Activated naive CD8-positive, alpha-beta T cell (primary cell): ENCODE data around the gene FES.
"Not testable (repeated sequence)": the region's sequence is repeated elsewhere in the genome, so short reads cannot be mapped to it uniquely, and the experiment has no call there.

Experiments used
- H3K27ac Mint-ChIP-seq: one replicate; pipeline ENCODE4 v1.8.0; 2021; ENCODE audit warnings: mixed read lengths
- H3K27me3 Mint-ChIP-seq: one replicate; pipeline ENCODE4 v1.8.0; 2021; ENCODE audit warnings: mixed read lengths
- H3K36me3 Mint-ChIP-seq: one replicate; pipeline ENCODE4 v1.8.0; 2021; ENCODE audit warnings: mixed read lengths
- H3K4me1 Mint-ChIP-seq: one replicate; pipeline ENCODE4 v1.8.0; 2021; ENCODE audit warnings: low read depth, mixed read lengths
- H3K4me3 Mint-ChIP-seq: one replicate; pipeline ENCODE4 v1.8.0; 2021; ENCODE audit warnings: mild to moderate bottlenecking, mixed read lengths
- H3K9me3 Mint-ChIP-seq: one replicate; pipeline ENCODE4 v1.8.0; 2021; ENCODE audit warnings: low read depth, mixed read lengths

The FES gene

GRCh38 chr15:90889736-90890456, 5.6 kb downstream of the FES start:
- Mint-ChIP-seq H3K27ac (no peak overlapping the region), H3K27me3 (peaks cover 2% of the 10 kb centered on the region), H3K36me3 (no peaks in the 10 kb centered on the region), H3K9me3 (no peaks in the 10 kb centered on the region), H3K4me3 (no peak overlapping the region), H3K4me1 (peaks cover 4% of the 10 kb centered on the region)

DNA sequence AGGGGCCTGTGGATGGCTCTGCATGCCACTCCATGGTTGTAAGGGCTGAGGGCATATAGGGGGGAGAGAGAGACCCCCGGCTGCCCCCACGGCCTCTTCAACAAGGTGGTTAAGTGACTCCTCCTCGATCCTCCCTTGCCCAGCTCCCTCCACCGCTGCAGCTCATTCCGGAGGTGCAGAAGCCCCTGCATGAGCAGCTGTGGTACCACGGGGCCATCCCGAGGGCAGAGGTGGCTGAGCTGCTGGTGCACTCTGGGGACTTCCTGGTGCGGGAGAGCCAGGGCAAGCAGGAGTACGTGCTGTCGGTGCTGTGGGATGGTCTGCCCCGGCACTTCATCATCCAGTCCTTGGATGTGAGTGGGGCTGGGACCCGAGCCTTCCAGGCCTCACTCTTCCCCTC, 6.5 kb downstream of the FES start:
- H3K36me3 Mint-ChIP-seq: no peaks in the 10 kb centered on the region
- no peak overlapping the region for H3K27ac Mint-ChIP-seq
- H3K27me3 Mint-ChIP-seq: peaks cover 2% of the 10 kb centered on the region
- H3K4me3 Mint-ChIP-seq: no peak overlapping the region
- no peaks in the 10 kb centered on the region for H3K9me3 Mint-ChIP-seq
- peaks cover 3% of the 10 kb centered on the region for H3K4me1 Mint-ChIP-seq

DNA sequence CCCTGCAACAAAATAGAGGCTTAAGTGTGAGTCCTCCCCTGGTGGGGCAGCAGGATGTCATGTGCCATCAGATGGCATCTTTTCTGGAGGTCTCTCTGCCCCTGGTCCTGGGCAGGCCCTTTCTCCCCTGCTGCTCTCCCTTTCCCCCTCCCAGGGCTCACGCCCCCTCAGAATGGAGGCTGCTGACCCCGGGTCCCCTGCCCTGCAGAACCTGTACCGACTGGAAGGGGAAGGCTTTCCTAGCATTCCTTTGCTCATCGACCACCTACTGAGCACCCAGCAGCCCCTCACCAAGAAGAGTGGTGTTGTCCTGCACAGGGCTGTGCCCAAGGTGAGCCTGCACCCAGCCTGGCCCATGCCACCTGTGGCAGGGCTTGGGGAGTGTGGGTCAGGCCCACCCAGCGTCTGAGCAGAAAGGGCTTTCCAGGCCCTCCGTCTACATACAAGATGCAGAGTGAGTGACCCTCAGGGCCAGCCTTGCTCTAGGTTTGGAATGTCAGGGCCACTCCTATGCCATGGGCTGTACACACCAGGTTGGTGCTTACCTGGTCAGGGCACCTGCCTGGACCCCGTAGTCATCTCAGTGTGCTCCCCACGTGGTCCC, 7.1 kb downstream of the FES start:
- Mint-ChIP-seq H3K36me3 (no peaks in the 10 kb centered on the region), H3K27me3 (peaks cover 2% of the 10 kb centered on the region), H3K27ac (no peak overlapping the region), H3K9me3 (no peaks in the 10 kb centered on the region), H3K4me3 (no peak overlapping the region), H3K4me1 (no peaks in the 10 kb centered on the region)

DNA sequence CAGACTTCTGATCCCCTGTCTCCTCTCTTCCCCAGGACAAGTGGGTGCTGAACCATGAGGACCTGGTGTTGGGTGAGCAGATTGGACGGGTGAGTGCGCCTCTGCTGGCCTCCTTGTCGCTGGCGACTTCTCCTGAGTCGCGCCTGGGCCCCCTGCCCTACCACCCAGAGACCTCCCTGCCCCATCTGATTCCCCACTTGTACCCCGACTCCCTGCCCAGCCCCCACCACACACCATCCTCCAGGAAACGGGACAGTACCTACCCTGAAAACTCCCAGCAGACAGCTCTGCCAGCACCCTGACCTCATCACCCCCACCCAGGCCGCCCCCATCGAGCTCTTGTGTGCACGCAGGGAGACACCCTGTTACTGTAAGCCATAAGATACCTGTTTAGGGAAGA, 7.7 kb downstream of the FES start:
- H3K27ac Mint-ChIP-seq: no peak overlapping the region
- peaks cover 2% of the 10 kb centered on the region for H3K27me3 Mint-ChIP-seq
- H3K9me3 Mint-ChIP-seq: no peaks in the 10 kb centered on the region
- no peak overlapping the region for H3K4me3 Mint-ChIP-seq
- no peaks in the 10 kb centered on the region for H3K4me1 Mint-ChIP-seq
- no peaks in the 10 kb centered on the region for H3K36me3 Mint-ChIP-seq

DNA sequence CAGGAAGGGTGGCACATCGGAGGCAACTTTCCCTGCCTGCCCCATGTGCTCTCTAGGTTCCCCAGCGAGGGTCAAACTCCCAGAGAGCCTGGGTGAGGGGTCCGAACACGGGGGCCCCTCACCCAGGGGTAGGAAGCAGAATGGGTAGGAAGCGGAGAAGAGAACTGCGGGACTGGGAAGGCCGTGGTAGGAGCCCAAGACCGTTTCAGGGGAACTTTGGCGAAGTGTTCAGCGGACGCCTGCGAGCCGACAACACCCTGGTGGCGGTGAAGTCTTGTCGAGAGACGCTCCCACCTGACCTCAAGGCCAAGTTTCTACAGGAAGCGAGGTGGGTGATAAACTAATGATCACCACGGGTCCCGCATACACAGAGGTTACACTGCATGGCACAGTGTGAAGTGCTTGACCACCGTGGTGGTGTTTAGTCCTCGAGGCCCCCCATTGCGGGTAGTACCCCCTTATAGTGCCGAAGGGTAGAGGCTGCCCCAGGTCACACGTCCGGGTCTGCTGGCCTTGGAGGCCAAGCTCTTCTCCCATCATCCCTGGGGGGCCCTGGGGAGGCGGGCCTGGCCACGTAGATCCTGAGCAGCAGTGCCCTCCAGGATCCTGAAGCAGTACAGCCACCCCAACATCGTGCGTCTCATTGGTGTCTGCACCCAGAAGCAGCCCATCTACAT, 8.3 kb downstream of the FES start:
- Mint-ChIP-seq H3K9me3 (no peaks in the 10 kb centered on the region), H3K4me3 (no peak overlapping the region), H3K27ac (no peak overlapping the region), H3K36me3 (no peaks in the 10 kb centered on the region), H3K27me3 (peaks cover 2% of the 10 kb centered on the region), H3K4me1 (no peaks in the 10 kb centered on the region)

- Mint-ChIP-seq H3K9me3 (no peaks in the 10 kb centered on the region), H3K4me3 (no peak overlapping the region), H3K27ac (no peak overlapping the region), H3K36me3 (no peaks in the 10 kb centered on the region), H3K4me1 (no peaks in the 10 kb centered on the region), H3K27me3 (peaks cover under 1% of the 10 kb centered on the region)
Observed at GRCh38 chr15:90893175-90894090, 9.1 kb downstream of the FES start.

DNA sequence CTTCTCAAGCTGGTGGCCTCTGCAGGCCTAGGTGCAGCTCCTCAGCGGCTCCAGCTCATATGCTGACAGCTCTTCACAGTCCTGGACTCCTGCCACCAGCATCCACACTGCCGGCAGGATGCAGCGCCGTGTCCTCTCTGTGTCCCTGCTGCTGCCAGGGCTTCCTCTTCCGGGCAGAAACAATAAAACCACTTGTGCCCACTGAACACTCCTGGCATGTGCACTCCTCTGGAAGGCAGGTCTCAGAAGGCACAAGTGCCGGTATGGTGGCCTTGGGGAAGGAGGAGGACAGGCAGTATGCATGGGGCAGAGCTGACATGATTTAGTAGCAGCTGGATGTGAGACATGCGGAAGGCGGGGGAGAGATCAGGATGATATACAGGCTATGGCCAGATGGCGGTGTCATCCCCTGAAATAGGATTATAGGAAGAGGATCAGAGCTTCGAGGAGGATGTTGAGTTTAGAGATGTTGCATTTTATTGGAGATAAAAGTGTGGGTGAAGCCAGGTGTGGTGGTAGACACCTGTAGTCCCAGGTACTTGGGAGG, 11.3 kb downstream of the FES start:
- Mint-ChIP-seq H3K27me3 (no peaks in the 10 kb centered on the region), H3K4me1 (no peaks in the 10 kb centered on the region), H3K36me3 (no peaks in the 10 kb centered on the region), H3K4me3 (no peak overlapping the region), H3K9me3 (no peaks in the 10 kb centered on the region), H3K27ac (no peak overlapping the region)

DNA sequence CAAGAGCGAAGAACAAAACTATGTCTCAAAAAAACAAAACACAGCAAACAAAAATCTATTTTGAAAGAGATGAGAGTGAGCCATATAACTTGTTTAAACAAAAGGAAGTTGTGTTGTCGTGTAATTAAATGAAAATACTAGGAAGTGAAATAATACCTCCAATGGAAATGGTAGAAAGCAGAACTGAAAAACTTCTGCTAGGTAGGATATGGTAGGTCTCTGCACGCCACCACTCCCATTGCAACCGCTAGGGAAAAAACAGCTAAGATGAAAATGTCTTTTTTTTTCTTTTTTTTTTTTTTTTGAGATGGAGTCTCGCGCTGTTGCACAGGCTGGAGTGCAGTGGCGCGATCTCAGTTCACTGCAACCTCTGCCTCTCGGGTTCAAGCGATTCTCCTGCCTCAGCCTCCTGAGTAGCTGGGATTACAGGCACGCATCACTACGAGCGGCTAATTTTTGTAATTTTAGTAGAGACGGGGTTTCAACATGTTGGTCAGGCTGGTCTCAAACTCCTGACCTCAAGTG, 12.9 kb downstream of the FES start:
- not testable (repeated sequence) for H3K36me3 Mint-ChIP-seq, H3K27ac Mint-ChIP-seq, H3K9me3 Mint-ChIP-seq, H3K4me3 Mint-ChIP-seq, H3K27me3 Mint-ChIP-seq
- H3K4me1 Mint-ChIP-seq: peaks cover 11% of the 10 kb centered on the region

- Mint-ChIP-seq H3K27ac (peak overlapping the region; percentile 89), H3K27me3 (no peaks in the 10 kb centered on the region), H3K9me3 (no peaks in the 10 kb centered on the region), H3K4me1 (peaks cover 25% of the 10 kb centered on the region), H3K36me3 (peaks cover 6% of the 10 kb centered on the region), H3K4me3 (peak overlapping the region; percentile 84)
Observed at GRCh38 chr15:90901175-90902039, 17.1 kb downstream of the FES start.

- Mint-ChIP-seq H3K27me3 (no peaks in the 10 kb centered on the region), H3K27ac (peak overlapping the region; percentile 89), H3K9me3 (no peaks in the 10 kb centered on the region), H3K4me1 (peaks cover 25% of the 10 kb centered on the region), H3K4me3 (peak overlapping the region; percentile 84), H3K36me3 (peaks cover 6% of the 10 kb centered on the region)
Observed at GRCh38 chr15:90902040-90902839, 17.9 kb downstream of the FES start.

GRCh38 chr15:90902840-90903732, 18.8 kb downstream of the FES start, which contains the start of gene MAN2A2:
Gene MAN2A2, plus strand, starts transcription at chr15:90903302. Its CDS starts 906 bp downstream, at chr15:90904208.
- Mint-ChIP-seq H3K27me3 (no peaks in the 10 kb centered on the region), H3K36me3 (peaks cover 6% of the 10 kb centered on the region), H3K4me3 (peak within 1 kb of the TSS; percentile 84), H3K4me1 (peaks cover 25% of the 10 kb centered on the region), H3K9me3 (no peaks in the 10 kb centered on the region), H3K27ac (peak within 1 kb of the TSS; percentile 89)
